ENCODE data around the gene STRIP2. TPM values are rescaled to one million over a fixed set of nuclear protein-coding genes. Genes with fewer than 3 reads are reported as not detected.

The STRIP2 gene
- 5.1 and 8.3 TPM in 2 replicates for total RNA-seq

GRCh38 chr7:129433847-129434674, at the start of gene STRIP2:
STRIP2 (plus strand) TSS chr7:129434432; CDS start chr7:129434473, 41 bp downstream.

GRCh38 chr7:129501760-129502707, 67.8 kb downstream of the STRIP2 start, which contains the start of gene SMKR1:
SMKR1 (plus strand) TSS chr7:129502531; CDS start chr7:129502825, 294 bp downstream.

Other genes with a start within 250 kb of the STRIP2 start
- gene SMO, start 245.8 kb upstream of the STRIP2 start, total RNA-seq, result 3.2 and 17.4 TPM in 2 replicates
- gene AHCYL2, start 209.4 kb upstream of the STRIP2 start, total RNA-seq, result 14.7 and 14.9 TPM in 2 replicates
- 0.66 TPM in 1 of 2 replicates, not detected in the other for gene SMKR1, start 68.1 kb downstream of the STRIP2 start, total RNA-seq
- gene NRF1, start 177.3 kb downstream of the STRIP2 start, total RNA-seq, result 9.3 and 12.2 TPM in 2 replicates